HG03432 (cell line): ENCODE results near the gene RB1.
"Not testable (repeated sequence)": the region's sequence is repeated elsewhere in the genome, so short reads cannot be mapped to it uniquely, and the experiment has no call there.

Experiments used
- ATAC-seq: cut with Tn5 transposase; IDR thresholded peaks from one replicate; pipeline ENCODE4 v1.9.1; 2021; ENCODE audit warnings: mild to moderate bottlenecking, moderate library complexity; ENCODE audit not compliant: unreplicated experiment

The RB1 gene

GRCh38 chr13:48346583-48346982 is 43.0 kb downstream of the RB1 start:
- no peak for ATAC-seq

GRCh38 chr13:48349525-48349924 is 46.0 kb downstream of the RB1 start:
- no peak for ATAC-seq

- no peak for ATAC-seq
Observed at GRCh38 chr13:48353590-48353989, 50.0 kb downstream of the RB1 start.

GRCh38 chr13:48355524-48355923 is 52.0 kb downstream of the RB1 start:
- not testable (repeated sequence) for ATAC-seq

- no peak for ATAC-seq
Observed at GRCh38 chr13:48356750-48357149, 53.2 kb downstream of the RB1 start.

GRCh38 chr13:48369988-48370387 is 66.4 kb downstream of the RB1 start:
- ATAC-seq, result no peak

GRCh38 chr13:48370815-48371214 is 67.3 kb downstream of the RB1 start:
- no peak for ATAC-seq

GRCh38 chr13:48377857-48378256 is 74.3 kb downstream of the RB1 start:
- no peak for ATAC-seq

- no peak for ATAC-seq
Observed at GRCh38 chr13:48380581-48380980, 77.0 kb downstream of the RB1 start.

GRCh38 chr13:48383384-48383783 is 79.8 kb downstream of the RB1 start:
- ATAC-seq, result no peak

- no peak for ATAC-seq
Observed at GRCh38 chr13:48386816-48387215, 83.3 kb downstream of the RB1 start.

GRCh38 chr13:48391257-48391656 is 87.7 kb downstream of the RB1 start:
- ATAC-seq, result no peak

GRCh38 chr13:48393030-48393697 is 89.6 kb downstream of the RB1 start:
- no peak for ATAC-seq

- no peak for ATAC-seq
Observed at GRCh38 chr13:48393698-48394085, 90.1 kb downstream of the RB1 start.

- ATAC-seq, result no peak
Observed at GRCh38 chr13:48397744-48398143, 94.2 kb downstream of the RB1 start.

- no peak for ATAC-seq
Observed at GRCh38 chr13:48398450-48399095, 95.0 kb downstream of the RB1 start.

GRCh38 chr13:48400090-48400694 is 96.6 kb downstream of the RB1 start:
- no peak for ATAC-seq

- ATAC-seq, result peak; percentile 52
Observed at GRCh38 chr13:48400850-48401291, 97.3 kb downstream of the RB1 start.

- ATAC-seq, result no peak
Observed at GRCh38 chr13:48401480-48401879, 97.9 kb downstream of the RB1 start.

- peak; percentile 35 for ATAC-seq
Observed at GRCh38 chr13:48402325-48402932, 98.9 kb downstream of the RB1 start.

GRCh38 chr13:48403151-48403631 is 99.6 kb downstream of the RB1 start:
- ATAC-seq, result peak; percentile 71

- no peak for ATAC-seq
Observed at GRCh38 chr13:48403913-48404312, 100.4 kb downstream of the RB1 start.
